Astrocyte (in vitro differentiated cells and primary cell): Measurements from ENCODE around the gene FAT3. TPM values are rescaled to one million over a fixed set of nuclear protein-coding genes. Genes with fewer than 3 reads are reported as not detected.
A peak's percentile ranks its signal among the peaks of the same experiment; 100 is the strongest.

ENCODE experiments used
- DNase-seq: peaks from one replicate; pipeline ENCODE4 v3.0.0-alpha.2; 2010; ENCODE audit warnings: low read depth
- FAIRE-seq: peaks from 2 replicates; lab custom pipeline; 2011; peaks lifted over from hg19 to GRCh38; lab: Jason Lieb, UNC
- H2AFZ ChIP-seq: 2 replicates; pipeline ENCODE4 v1.6.0; 2012; ENCODE audit warnings: low read depth, low read length, inconsistent platforms
- H3K27ac ChIP-seq: 2 replicates; pipeline ENCODE4 v1.5.1; 2011; ENCODE audit warnings: low read depth, low read length, inconsistent platforms
- H3K27me3 ChIP-seq: 2 replicates; pipeline ENCODE4 v1.6.0; 2011; ENCODE audit warnings: low read length, inconsistent platforms; ENCODE audit not compliant: insufficient read depth
- H3K36me3 ChIP-seq: 2 replicates; pipeline ENCODE4 v1.5.1; 2011; ENCODE audit warnings: low read length, inconsistent platforms; ENCODE audit not compliant: insufficient read depth
- H3K4me1 ChIP-seq: 2 replicates; pipeline ENCODE4 v1.5.1; 2011; ENCODE audit warnings: low read length, inconsistent platforms; ENCODE audit not compliant: insufficient read depth
- H3K4me2 ChIP-seq: 2 replicates; pipeline ENCODE4 v1.6.0; 2012; ENCODE audit warnings: low read length, inconsistent platforms
- H3K4me3 ChIP-seq: 2 replicates; pipeline ENCODE4 v1.5.1; 2011; ENCODE audit warnings: low read depth, mild to moderate bottlenecking, low read length, inconsistent platforms; ENCODE audit not compliant: insufficient read depth
- H3K79me2 ChIP-seq: 2 replicates; pipeline ENCODE4 v1.6.0; 2012; ENCODE audit warnings: mild to moderate bottlenecking, low read length, inconsistent platforms; ENCODE audit not compliant: insufficient read depth
- H3K9ac ChIP-seq: 2 replicates; pipeline ENCODE4 v1.6.0; 2012; ENCODE audit warnings: mild to moderate bottlenecking, low read length, inconsistent platforms
- H3K9me3 ChIP-seq: 2 replicates; pipeline ENCODE4 v1.5.1; 2012; ENCODE audit warnings: low read depth, mild to moderate bottlenecking, low read length, inconsistent platforms; ENCODE audit not compliant: insufficient read depth
- H4K20me1 ChIP-seq: 2 replicates; pipeline ENCODE4 v1.6.0; 2012; ENCODE audit warnings: low read length, inconsistent platforms; ENCODE audit not compliant: insufficient read depth
- H3K27ac Mint-ChIP-seq: one replicate; pipeline ENCODE4 v1.8.0; 2021; ENCODE audit warnings: mild to moderate bottlenecking, mixed read lengths; ENCODE audit not compliant: unreplicated experiment
- H3K27me3 Mint-ChIP-seq: one replicate; pipeline ENCODE4 v1.8.0; 2021; ENCODE audit warnings: low read depth, mixed read lengths; ENCODE audit not compliant: unreplicated experiment
- H3K36me3 Mint-ChIP-seq: one replicate; pipeline ENCODE4 v1.8.0; 2021; ENCODE audit warnings: low read depth, mixed read lengths; ENCODE audit not compliant: unreplicated experiment
- H3K4me1 Mint-ChIP-seq: one replicate; pipeline ENCODE4 v1.8.0; 2021; ENCODE audit warnings: low read depth, mixed read lengths; ENCODE audit not compliant: unreplicated experiment
- H3K4me3 Mint-ChIP-seq: one replicate; pipeline ENCODE4 v1.8.0; 2021; ENCODE audit warnings: mild to moderate bottlenecking, moderate library complexity, mixed read lengths; ENCODE audit not compliant: unreplicated experiment
- H3K9me3 Mint-ChIP-seq: one replicate; pipeline ENCODE4 v1.8.0; 2021; ENCODE audit warnings: mild to moderate bottlenecking, mixed read lengths; ENCODE audit not compliant: unreplicated experiment
- CTCF ChIP-seq: IDR thresholded peaks from 2 replicates; pipeline ENCODE4 v1.5.1; 2011; ENCODE audit warnings: low read depth, mild to moderate bottlenecking, inconsistent platforms, low read length, moderate library complexity; ENCODE audit not compliant: insufficient read depth
- EZH2 ChIP-seq: IDR thresholded peaks from 2 replicates; pipeline ENCODE4 v1.6.1; 2012; ENCODE audit warnings: mild to moderate bottlenecking, low read length, inconsistent platforms; ENCODE audit not compliant: insufficient read depth
- total RNA-seq: library from RNA; stranded (reverse); gene quantifications from 2 replicates; pipeline ENCODE4 v1.2.1, GENCODE V29; 2021

FAT3 gene
- total RNA-seq, 1 donor from 2014 or later = 37.0 TPM

GRCh38 chr11:92266806-92267205 lies 42.2 kb downstream of the FAT3 start:
- Histone ChIP-seq H3K9me3 (no peaks in the 10 kb centered on the region), H3K36me3 (no peaks in the 10 kb centered on the region), H3K27ac (no peak overlapping the region), H2AFZ (no peak overlapping the region), H3K79me2 (no peaks in the 10 kb centered on the region), H3K4me1 (peaks cover 16% of the 10 kb centered on the region), H3K9ac (no peak overlapping the region), H3K4me3 (no peak overlapping the region), H4K20me1 (no peaks in the 10 kb centered on the region), H3K27me3 (no peaks in the 10 kb centered on the region), H3K4me2 (no peak overlapping the region)
- no peaks in the 10 kb centered on the region for H3K9me3 Mint-ChIP-seq
- DNase-seq (no peak), FAIRE-seq (no peak)
- no peak overlapping the region for H3K4me3 Mint-ChIP-seq
- H3K36me3 Mint-ChIP-seq = no peaks in the 10 kb centered on the region
- H3K27ac Mint-ChIP-seq = peak overlapping the region; percentile 41
- H3K27me3 Mint-ChIP-seq = no peaks in the 10 kb centered on the region
- peaks cover 35% of the 10 kb centered on the region for H3K4me1 Mint-ChIP-seq
- TF ChIP-seq EZH2 = no peak
- TF ChIP-seq CTCF = no peak

- Mint-ChIP-seq H3K27me3 (no peaks in the 10 kb centered on the region), H3K9me3 (no peaks in the 10 kb centered on the region), H3K36me3 (no peaks in the 10 kb centered on the region), H3K4me3 (no peak overlapping the region), H3K4me1 (peaks cover 36% of the 10 kb centered on the region), H3K27ac (no peak overlapping the region)
- Histone ChIP-seq H3K9ac (no peak overlapping the region), H3K4me2 (no peak overlapping the region), H3K9me3 (no peaks in the 10 kb centered on the region), H3K79me2 (no peaks in the 10 kb centered on the region), H3K27ac (no peak overlapping the region), H4K20me1 (no peaks in the 10 kb centered on the region), H3K4me3 (no peak overlapping the region), H3K4me1 (peaks cover 16% of the 10 kb centered on the region), H3K27me3 (no peaks in the 10 kb centered on the region), H3K36me3 (no peaks in the 10 kb centered on the region), H2AFZ (no peak overlapping the region)
- FAIRE-seq (no peak), DNase-seq (no peak)
- TF ChIP-seq EZH2 = no peak
- TF ChIP-seq CTCF = no peak
Observed at GRCh38 chr11:92267278-92267677, 42.7 kb downstream of the FAT3 start.

- Histone ChIP-seq H3K4me3 (no peak overlapping the region), H3K36me3 (no peaks in the 10 kb centered on the region), H3K27me3 (no peaks in the 10 kb centered on the region), H3K4me2 (no peak overlapping the region), H4K20me1 (no peaks in the 10 kb centered on the region), H3K9ac (no peak overlapping the region), H3K9me3 (no peaks in the 10 kb centered on the region), H2AFZ (no peak overlapping the region), H3K27ac (peak overlapping the region; percentile 28), H3K79me2 (no peaks in the 10 kb centered on the region), H3K4me1 (peaks cover 16% of the 10 kb centered on the region)
- Mint-ChIP-seq H3K4me1 (peaks cover 38% of the 10 kb centered on the region), H3K27me3 (no peaks in the 10 kb centered on the region), H3K27ac (no peak overlapping the region), H3K9me3 (no peaks in the 10 kb centered on the region), H3K36me3 (no peaks in the 10 kb centered on the region), H3K4me3 (no peak overlapping the region)
- TF ChIP-seq EZH2 = no peak
- no peak for TF ChIP-seq CTCF
- DNase-seq (peak; percentile 4), FAIRE-seq (no peak)
Observed at GRCh38 chr11:92267968-92268367, 43.4 kb downstream of the FAT3 start.
